Effector memory CD8-positive, alpha-beta T cell (primary cell): ENCODE results near the gene WLS.

Experiments
- ATAC-seq: fragments of 150-1000 bp; cut with Tn5 transposase; replicated peaks from 2 replicates; pipeline ENCODE4 v1.10.0; 2021; ENCODE audit warnings: mild to moderate bottlenecking, moderate library complexity
- DNase-seq, 3 experiments: peaks; one replicate each; pipeline ENCODE4 v3.0.0; 2021
- H3K27ac Mint-ChIP-seq, 2 donors: one replicate each; pipeline ENCODE4 v1.8.0; 2022; ENCODE audit warnings: mild to moderate bottlenecking in 2 of 2, mixed read lengths in 2 of 2, moderate library complexity in 2 of 2
- H3K27me3 Mint-ChIP-seq, 2 donors: one replicate each; pipeline ENCODE4 v1.8.0; 2022; ENCODE audit warnings: mixed read lengths in 2 of 2
- H3K36me3 Mint-ChIP-seq: one replicate; pipeline ENCODE4 v1.8.0; 2022; ENCODE audit warnings: mild to moderate bottlenecking, moderate library complexity, mixed read lengths; ENCODE audit not compliant: insufficient read depth
- H3K4me1 Mint-ChIP-seq, 2 donors: one replicate each; pipeline ENCODE4 v1.8.0; 2022; ENCODE audit warnings: low read depth in 2 of 2, mixed read lengths in 2 of 2
- H3K4me3 Mint-ChIP-seq, 2 donors: one replicate each; pipeline ENCODE4 v1.8.0; 2022; ENCODE audit warnings: mild to moderate bottlenecking in 2 of 2, mixed read lengths in 2 of 2, moderate library complexity in 2 of 2
- H3K9me3 Mint-ChIP-seq, 2 donors: one replicate each; pipeline ENCODE4 v1.8.0; 2022; ENCODE audit warnings: mixed read lengths in 2 of 2

The WLS gene

DNA sequence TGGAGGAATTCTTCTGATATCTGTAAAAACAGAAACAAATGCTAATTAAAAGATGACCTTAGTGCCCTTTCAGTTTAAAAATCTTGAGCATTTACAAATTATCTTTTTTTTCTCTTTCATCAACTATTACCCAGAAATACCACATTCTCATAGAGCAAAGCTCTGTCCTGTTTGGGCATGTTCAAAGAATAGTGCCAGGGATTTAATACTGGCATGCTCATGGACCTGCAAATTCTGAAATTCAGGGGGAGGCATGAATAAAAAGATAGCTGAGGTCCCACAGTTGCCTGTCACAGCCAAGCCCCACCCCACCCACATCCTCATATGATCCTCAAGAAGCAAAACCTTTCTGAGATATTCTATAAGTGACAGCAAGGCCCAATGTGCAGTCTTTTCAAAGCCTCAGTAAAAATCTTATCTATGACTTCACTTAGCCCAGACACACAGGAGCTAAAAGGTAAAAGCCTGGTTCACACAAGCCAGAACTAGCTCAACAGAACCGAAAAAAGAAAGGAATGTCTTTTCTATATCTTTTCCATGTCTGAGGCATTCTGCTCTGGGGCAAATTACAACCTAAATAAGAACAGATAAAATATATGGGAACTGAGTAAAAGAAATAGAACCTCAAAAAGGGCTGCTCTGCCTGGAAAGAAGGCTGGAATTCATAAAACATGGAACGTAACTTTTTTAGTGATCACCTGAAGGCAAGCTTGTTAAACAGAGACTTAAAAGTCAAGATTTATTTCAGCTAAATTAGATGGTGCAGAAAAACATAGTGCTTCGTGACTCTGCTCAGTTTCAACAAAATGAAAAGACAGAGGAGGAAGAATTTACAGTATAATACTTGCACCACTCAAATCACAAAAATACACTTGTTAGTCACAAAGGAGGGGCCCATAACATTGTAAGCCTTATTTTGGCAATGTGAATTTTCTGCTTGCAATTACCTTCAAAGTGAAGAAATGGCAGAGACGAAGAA, 11.0 kb downstream of the WLS start:
- Mint-ChIP-seq H3K36me3 (no peaks in the 10 kb centered on the region), H3K4me1 (no peaks in the 10 kb centered on the region), H3K4me3 (no peak overlapping the region), H3K27me3 (no peaks in the 10 kb centered on the region), H3K9me3 (no peaks in the 10 kb centered on the region), H3K27ac (no peak overlapping the region)
- DNase-seq (no peak), ATAC-seq (no peak)

DNA sequence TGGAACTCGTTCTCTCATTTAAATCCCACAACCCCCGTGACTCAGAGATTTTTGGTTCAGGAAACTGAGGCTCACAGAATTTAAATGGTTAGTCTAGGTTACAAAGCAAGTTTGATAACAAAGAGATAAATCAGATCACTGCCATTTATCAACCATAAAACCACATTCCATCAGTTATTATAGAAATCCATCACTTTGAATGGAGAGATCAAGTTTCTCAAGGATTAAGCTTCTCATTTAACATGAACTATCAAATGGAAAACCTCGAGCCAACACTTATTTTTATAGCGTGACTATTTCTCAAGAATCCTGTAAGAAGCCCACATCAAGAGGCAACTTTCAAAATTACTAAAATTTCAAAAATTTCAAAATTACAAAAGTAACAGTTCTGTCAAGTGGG, 11.9 kb downstream of the WLS start:
- no peaks in the 10 kb centered on the region for H3K9me3 Mint-ChIP-seq

DNA sequence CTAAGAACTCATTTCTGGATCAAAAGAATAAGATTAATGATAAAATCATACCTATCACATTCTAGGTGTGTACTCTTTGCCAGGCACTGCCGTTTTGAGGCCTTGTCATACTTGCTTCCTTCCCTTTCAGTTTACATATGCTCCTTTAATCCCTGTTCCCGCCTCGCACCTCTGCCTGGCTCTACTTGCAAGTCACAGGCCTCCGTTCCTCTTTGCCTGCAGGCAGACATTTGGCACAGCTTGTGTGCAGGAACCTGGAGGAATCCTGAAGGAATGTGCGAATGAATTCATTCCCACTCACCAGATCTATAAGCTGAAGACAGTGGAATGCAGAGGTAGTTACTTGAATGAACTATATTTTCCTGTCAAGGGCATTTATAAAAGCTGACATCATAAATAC, 13.8 kb downstream of the WLS start:
- H3K4me3 Mint-ChIP-seq = no peak overlapping the region
- H3K4me1 Mint-ChIP-seq = no peaks in the 10 kb centered on the region
- H3K27ac Mint-ChIP-seq = no peak overlapping the region
- DNase-seq = no peak
- ATAC-seq = no peak
- H3K36me3 Mint-ChIP-seq = no peaks in the 10 kb centered on the region
- no peaks in the 10 kb centered on the region for H3K27me3 Mint-ChIP-seq
- no peaks in the 10 kb centered on the region for H3K9me3 Mint-ChIP-seq

More for the DNA sequence above, 11.9 kb downstream of the WLS start:
- H3K27me3 Mint-ChIP-seq = no peaks in the 10 kb centered on the region
- H3K4me1 Mint-ChIP-seq = no peaks in the 10 kb centered on the region
- no peak overlapping the region for H3K27ac Mint-ChIP-seq
- H3K4me3 Mint-ChIP-seq = no peak overlapping the region
- no peaks in the 10 kb centered on the region for H3K36me3 Mint-ChIP-seq
- ATAC-seq (no peak), DNase-seq (no peak)

DNA sequence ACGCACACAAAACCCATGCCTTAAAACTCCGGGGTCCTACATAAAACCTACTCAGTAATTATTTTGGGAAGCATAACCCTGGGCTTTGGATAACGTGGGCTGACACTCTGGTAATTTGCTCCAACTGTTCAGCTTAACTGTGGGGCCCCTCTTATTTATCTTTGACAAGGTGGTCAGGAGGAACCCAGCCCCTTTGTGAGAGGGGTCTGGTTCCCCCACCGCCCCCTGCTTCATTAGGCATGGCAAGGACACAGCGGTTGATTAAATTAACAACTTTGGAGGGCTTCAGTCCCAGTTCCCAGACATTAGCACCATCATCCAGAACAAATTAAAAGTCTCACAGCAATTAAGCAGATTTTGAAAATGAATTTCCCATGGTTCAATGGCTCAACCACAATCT, 14.7 kb downstream of the WLS start:
- ATAC-seq (no peak), DNase-seq (no peak)
- Mint-ChIP-seq H3K36me3 (no peaks in the 10 kb centered on the region), H3K9me3 (no peaks in the 10 kb centered on the region), H3K4me3 (no peak overlapping the region), H3K27ac (no peak overlapping the region), H3K4me1 (no peaks in the 10 kb centered on the region), H3K27me3 (no peaks in the 10 kb centered on the region)

DNA sequence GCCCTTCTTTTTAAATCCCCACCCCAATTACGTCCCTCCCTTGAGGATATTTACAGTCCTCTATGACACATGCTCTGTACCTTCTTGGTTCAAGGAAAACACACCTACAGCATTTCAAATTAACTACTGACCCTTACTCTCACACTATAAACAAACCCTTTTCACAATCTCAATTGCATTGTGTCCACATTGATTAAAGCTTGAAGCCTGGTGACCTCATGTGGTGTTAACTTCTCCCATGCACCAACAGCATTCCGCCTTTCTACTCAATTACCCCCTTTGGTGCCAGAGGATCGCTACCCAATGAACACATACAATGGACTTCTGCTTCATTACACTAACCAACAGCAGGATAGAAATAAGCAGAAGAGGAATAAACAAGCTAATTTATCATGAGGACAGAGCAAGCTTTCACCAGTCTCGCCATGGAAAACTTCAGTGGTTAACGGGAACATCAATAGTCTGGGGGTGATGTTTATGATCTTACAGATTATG, 15.2 kb downstream of the WLS start:
- ATAC-seq = no peak
- no peak overlapping the region for H3K4me3 Mint-ChIP-seq
- no peaks in the 10 kb centered on the region for H3K9me3 Mint-ChIP-seq
- H3K36me3 Mint-ChIP-seq = no peaks in the 10 kb centered on the region
- no peaks in the 10 kb centered on the region for H3K27me3 Mint-ChIP-seq
- no peak for DNase-seq
- no peak overlapping the region for H3K27ac Mint-ChIP-seq
- no peaks in the 10 kb centered on the region for H3K4me1 Mint-ChIP-seq

DNA sequence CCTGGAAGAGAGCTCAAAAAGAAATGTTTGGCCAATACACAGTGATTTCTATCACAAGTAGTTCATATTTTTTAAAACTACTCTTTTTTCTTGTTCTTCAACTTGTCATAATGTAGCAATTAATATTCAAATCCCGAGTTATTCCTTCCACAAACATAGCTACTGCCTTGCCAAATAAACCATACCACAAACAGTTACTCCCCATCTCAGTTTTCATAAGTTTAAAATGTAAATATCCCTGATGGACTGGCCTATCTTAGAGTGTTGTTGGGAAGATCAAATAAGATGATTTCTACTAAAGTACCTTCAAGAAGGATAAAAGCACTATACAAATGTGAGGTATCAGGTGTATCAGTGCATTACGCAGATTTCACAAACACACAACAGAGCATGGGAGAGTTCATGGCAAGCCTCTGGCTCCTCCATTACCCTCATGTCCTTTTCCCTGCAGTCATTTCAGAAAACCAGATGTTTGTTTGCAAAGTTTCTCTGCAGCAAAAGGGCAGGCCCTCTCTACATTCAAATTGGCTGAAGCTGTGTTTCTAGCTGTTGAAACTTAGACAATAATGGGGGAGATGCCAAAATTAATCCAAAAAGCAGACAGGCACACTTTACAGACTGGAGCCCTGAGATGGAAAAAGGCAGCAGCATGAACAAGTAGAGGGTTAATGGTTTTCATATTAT, 16.1 kb downstream of the WLS start:
- H3K27ac Mint-ChIP-seq = no peak overlapping the region
- H3K27me3 Mint-ChIP-seq = no peaks in the 10 kb centered on the region
- no peaks in the 10 kb centered on the region for H3K9me3 Mint-ChIP-seq
- H3K4me3 Mint-ChIP-seq = no peak overlapping the region
- H3K36me3 Mint-ChIP-seq = no peaks in the 10 kb centered on the region
- no peaks in the 10 kb centered on the region for H3K4me1 Mint-ChIP-seq
- DNase-seq (no peak), ATAC-seq (no peak)

DNA sequence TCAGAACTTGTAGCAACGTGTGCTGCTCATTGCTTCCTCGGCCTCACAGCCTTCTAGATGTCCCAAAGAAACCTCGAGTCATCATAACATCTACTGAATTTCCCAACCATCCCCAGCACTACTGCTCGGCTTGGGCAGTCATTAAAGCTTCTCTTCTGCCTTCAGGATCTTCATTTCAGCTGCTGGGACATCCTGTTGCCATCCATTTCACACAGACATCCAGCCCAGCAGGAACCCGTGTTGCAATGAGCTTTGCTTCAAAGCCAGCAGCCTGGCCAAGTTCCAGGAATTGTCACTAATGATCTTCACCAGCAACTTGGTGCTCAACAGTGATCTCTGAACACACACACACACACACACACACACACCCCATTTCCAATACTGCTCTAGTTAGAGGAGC, 18.5 kb downstream of the WLS start:
- no peak overlapping the region for H3K4me3 Mint-ChIP-seq
- no peak for DNase-seq
- H3K9me3 Mint-ChIP-seq = no peaks in the 10 kb centered on the region

DNA sequence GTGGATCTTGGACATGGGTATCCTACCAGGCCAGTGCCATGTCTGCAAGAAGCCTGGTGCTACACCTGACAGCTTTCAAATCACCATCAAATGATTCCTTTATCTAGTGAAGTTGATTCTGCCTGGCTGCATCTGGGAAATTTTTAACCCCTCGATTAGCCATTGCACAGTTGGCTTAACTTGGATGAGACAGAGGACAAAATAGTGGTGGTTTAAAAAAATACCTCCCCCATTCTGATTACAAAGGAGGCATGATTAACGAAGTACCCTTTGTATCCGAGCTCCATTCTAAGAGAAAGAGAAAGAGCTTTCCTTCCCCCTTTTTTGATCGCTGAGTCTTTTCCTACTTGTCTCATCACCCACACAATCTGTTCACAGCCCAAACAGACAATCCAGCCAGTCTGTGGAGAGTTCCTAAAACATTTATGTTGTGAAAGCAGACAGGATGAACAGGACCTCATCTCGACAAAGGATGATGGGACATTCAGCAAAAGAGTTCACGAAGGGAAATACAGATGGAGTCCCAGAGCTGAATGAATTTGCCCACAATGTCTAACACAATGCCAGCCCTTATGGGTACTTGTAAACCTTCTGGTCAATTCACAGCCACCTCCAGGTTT, 20.5 kb downstream of the WLS start:
- Mint-ChIP-seq H3K9me3 (no peaks in the 10 kb centered on the region), H3K4me3 (no peak overlapping the region), H3K4me1 (no peaks in the 10 kb centered on the region), H3K36me3 (no peaks in the 10 kb centered on the region), H3K27me3 (no peaks in the 10 kb centered on the region), H3K27ac (no peak overlapping the region)
- DNase-seq (no peak), ATAC-seq (no peak)

More for the DNA sequence above, 18.5 kb downstream of the WLS start:
- no peaks in the 10 kb centered on the region for H3K27me3 Mint-ChIP-seq
- H3K36me3 Mint-ChIP-seq = no peaks in the 10 kb centered on the region
- H3K4me1 Mint-ChIP-seq = no peaks in the 10 kb centered on the region
- no peak overlapping the region for H3K27ac Mint-ChIP-seq
- no peak for ATAC-seq

DNA sequence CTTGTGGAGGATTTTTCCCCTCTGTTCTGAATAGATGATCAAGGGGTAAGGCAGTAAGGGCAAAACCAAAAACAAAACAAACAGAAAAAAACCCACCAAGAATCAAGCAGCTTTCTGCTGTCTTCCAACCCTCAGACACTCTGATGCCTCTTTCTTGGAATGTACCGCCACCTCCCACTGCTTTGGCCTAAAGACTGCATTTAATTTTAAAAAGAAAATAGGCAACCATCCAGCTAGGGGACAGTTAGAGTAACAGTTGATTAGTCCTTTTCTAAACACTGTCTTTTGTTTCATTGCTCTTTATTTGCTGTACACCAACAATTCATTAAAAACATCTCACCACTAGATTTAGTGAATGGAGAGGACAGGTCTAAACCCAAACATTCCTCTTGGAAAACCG, 21.5 kb downstream of the WLS start:
- no peaks in the 10 kb centered on the region for H3K27me3 Mint-ChIP-seq
- DNase-seq (no peak), ATAC-seq (no peak)
- no peaks in the 10 kb centered on the region for H3K4me1 Mint-ChIP-seq
- H3K9me3 Mint-ChIP-seq = no peaks in the 10 kb centered on the region
- no peak overlapping the region for H3K4me3 Mint-ChIP-seq
- H3K27ac Mint-ChIP-seq = no peak overlapping the region
- H3K36me3 Mint-ChIP-seq = no peaks in the 10 kb centered on the region

DNA sequence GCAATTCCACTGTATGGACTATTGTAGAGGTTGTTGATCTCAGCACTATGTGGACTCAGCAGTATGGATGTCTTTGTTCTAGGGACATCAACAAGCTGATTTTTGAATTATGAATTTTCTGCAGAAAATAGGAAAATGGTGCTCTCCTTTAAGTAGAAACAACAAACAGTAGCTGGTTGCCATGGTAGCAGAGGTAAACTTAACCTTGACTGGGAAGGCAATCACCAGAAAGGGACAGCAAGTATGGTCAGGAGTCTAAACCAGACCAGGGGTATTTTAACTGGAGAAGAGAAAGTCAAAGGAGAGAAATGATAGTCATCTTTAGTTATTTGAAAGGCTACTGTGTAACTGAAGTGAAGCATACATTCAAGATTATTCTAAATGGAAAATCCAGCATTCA, 22.3 kb downstream of the WLS start:
- no peak overlapping the region for H3K27ac Mint-ChIP-seq
- H3K27me3 Mint-ChIP-seq = no peaks in the 10 kb centered on the region
- H3K36me3 Mint-ChIP-seq = no peaks in the 10 kb centered on the region
- DNase-seq (no peak), ATAC-seq (no peak)
- H3K4me3 Mint-ChIP-seq = no peak overlapping the region
- H3K4me1 Mint-ChIP-seq = no peaks in the 10 kb centered on the region
- H3K9me3 Mint-ChIP-seq = no peaks in the 10 kb centered on the region

DNA sequence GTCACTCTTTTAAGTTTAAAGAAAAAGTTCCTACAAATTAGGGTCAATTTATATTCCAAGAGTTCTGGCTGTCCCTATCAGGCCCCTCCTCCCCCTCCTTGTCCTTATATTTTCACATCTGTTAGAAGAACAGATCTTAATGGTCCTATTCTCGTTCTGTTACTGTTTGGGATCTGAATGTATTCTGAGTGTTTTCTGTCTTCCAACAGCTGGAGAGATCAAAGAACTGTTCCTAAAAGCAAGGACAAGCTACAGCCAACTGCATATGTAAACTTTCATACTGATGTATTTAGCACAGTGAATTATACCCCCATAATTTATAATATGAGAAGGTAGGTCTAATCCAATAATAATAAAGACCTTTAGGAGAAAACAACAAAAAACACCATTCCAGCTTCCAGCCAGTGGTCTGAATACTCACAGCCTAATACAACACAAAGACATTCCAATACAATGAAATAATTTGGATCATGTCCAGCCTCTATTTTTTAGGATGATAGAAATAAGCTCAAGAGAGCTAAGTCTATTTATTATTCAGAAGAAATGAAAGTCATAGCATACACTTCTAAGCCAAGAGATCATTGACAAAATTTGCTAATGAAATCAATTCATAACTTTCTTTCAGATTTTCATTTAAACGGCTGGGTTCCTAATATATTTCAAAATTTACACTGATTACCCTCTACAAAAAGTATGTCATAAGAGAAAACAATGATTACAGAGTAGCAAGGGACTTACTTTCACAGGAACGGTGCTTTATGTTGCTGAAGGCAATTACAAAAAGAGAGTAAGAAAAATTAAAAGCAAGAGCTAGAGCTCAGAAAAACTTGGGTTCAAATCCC, 25.3 kb downstream of the WLS start:
- no peaks in the 10 kb centered on the region for H3K36me3 Mint-ChIP-seq
- ATAC-seq (no peak), DNase-seq (no peak)
- H3K27ac Mint-ChIP-seq = no peak overlapping the region
- no peaks in the 10 kb centered on the region for H3K4me1 Mint-ChIP-seq
- no peak overlapping the region for H3K4me3 Mint-ChIP-seq
- no peaks in the 10 kb centered on the region for H3K27me3 Mint-ChIP-seq
- no peaks in the 10 kb centered on the region for H3K9me3 Mint-ChIP-seq

DNA sequence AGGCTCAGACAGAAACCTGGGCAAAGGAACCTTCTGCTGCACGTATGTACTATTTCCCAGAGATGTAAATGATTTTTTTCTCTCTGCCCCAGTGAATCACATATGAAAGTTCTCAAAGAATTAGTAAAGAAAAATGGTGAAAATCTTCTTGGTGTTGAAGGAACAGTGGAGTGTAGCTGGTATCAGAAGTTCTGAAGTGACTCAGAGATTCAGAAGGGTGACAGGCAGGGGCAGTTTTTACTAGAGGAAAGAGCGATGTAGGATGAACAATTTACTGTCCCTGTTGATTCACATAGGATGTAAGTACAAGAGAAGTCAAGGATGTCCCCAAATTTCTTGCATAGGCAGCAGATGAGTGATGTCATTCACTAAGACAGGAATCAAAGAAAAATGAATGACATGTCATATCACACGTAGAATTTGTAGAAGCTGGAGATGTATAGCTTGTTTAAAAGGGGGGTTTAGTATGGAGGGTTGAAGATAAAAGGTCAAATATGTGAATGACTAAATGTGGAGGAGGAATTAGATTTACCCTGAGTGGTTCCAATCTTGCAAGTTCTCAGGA, 26.4 kb downstream of the WLS start:
- H3K4me3 Mint-ChIP-seq = no peak overlapping the region
- H3K27ac Mint-ChIP-seq = no peak overlapping the region

More for the DNA sequence above, 26.4 kb downstream of the WLS start:
- no peaks in the 10 kb centered on the region for H3K9me3 Mint-ChIP-seq
- H3K36me3 Mint-ChIP-seq = no peaks in the 10 kb centered on the region
- DNase-seq = no peak
- no peak for ATAC-seq
- H3K4me1 Mint-ChIP-seq = no peaks in the 10 kb centered on the region
- H3K27me3 Mint-ChIP-seq = no peaks in the 10 kb centered on the region
